GM23338 (cell line): ENCODE results near the gene NTNG1. TPM values are rescaled to one million over a fixed set of nuclear protein-coding genes. Genes with fewer than 3 reads are reported as not detected.

ENCODE experiments used
- ATAC-seq: fragments of 200-7000 bp; cut with Tn5 transposase; 3 replicates; pipeline ENCODE4 v1.9.1; 2020
- DNase-seq: peaks from one replicate; pipeline ENCODE4 v3.0.0-alpha.2; 2015; ENCODE audit warnings: low spot score
- H2AFZ ChIP-seq: fragments of 200-600 bp; sonication (generic); 2 replicates; pipeline ENCODE4 v1.8.0; 2016; ENCODE audit warnings: antibody characterized with exemption, mild to moderate bottlenecking, moderate library complexity
- H3F3A ChIP-seq: fragments of 200-600 bp; sonication (generic); replicated peaks from 2 replicates; pipeline ENCODE4 v1.8.0; 2017; ENCODE audit warnings: antibody characterized with exemption, mixed run types, low read depth
- H3K27ac ChIP-seq: fragments of 200-600 bp; sonication (generic); 2 replicates; pipeline ENCODE4 v1.6.1; 2016; ENCODE audit warnings: low read depth
- H3K27me3 ChIP-seq: fragments of 200-600 bp; sonication (generic); 2 replicates; pipeline ENCODE4 v1.8.0; 2016; ENCODE audit warnings: mild to moderate bottlenecking, mixed run types, moderate library complexity; ENCODE audit not compliant: insufficient read depth
- H3K36me3 ChIP-seq: fragments of 200-600 bp; sonication (generic); 2 replicates; pipeline ENCODE4 v1.8.0; 2016; ENCODE audit warnings: mild to moderate bottlenecking; ENCODE audit not compliant: insufficient read depth
- H3K4me1 ChIP-seq: fragments of 200-600 bp; sonication (generic); 2 replicates; pipeline ENCODE4 v1.8.0; 2016; ENCODE audit warnings: mild to moderate bottlenecking, moderate library complexity; ENCODE audit not compliant: insufficient read depth
- H3K4me2 ChIP-seq: fragments of 200-600 bp; sonication (generic); 2 replicates; pipeline ENCODE4 v1.7.1; 2017; ENCODE audit warnings: mixed run types
- H3K4me3 ChIP-seq: fragments of 200-600 bp; sonication (generic); 2 replicates; pipeline ENCODE4 v1.6.1; 2016; ENCODE audit warnings: mixed run types
- H3K79me2 ChIP-seq: fragments of 200-600 bp; sonication (generic); replicated peaks from 2 replicates; pipeline ENCODE4 v1.8.0; 2017; ENCODE audit warnings: mild to moderate bottlenecking; ENCODE audit not compliant: insufficient read depth
- H3K9me2 ChIP-seq: fragments of 200-600 bp; sonication (generic); 2 replicates; pipeline ENCODE4 v1.8.0; 2017; ENCODE audit not compliant: insufficient read depth
- H4K20me1 ChIP-seq: fragments of 200-600 bp; sonication (generic); replicated peaks from 2 replicates; pipeline ENCODE4 v1.8.0; 2017; ENCODE audit warnings: mild to moderate bottlenecking; ENCODE audit not compliant: insufficient read depth
- H3K27ac Mint-ChIP-seq: 2 replicates; pipeline ENCODE4 v1.8.0; 2020; ENCODE audit warnings: inconsistent platforms, mild to moderate bottlenecking, moderate library complexity, mixed read lengths
- H3K27me3 Mint-ChIP-seq: 3 replicates; pipeline ENCODE4 v1.8.0; 2022; ENCODE audit warnings: low read depth, mild to moderate bottlenecking, moderate library complexity, mixed read lengths, inconsistent platforms; ENCODE audit not compliant: insufficient read depth, poor library complexity
- H3K36me3 Mint-ChIP-seq: 3 replicates; pipeline ENCODE4 v1.8.0; 2021; ENCODE audit warnings: low read depth, mild to moderate bottlenecking, inconsistent platforms, moderate library complexity, mixed read lengths
- H3K4me1 Mint-ChIP-seq: 3 replicates; pipeline ENCODE4 v1.8.0; 2020; ENCODE audit warnings: mild to moderate bottlenecking, inconsistent platforms, mixed read lengths
- H3K4me3 Mint-ChIP-seq: 3 replicates; pipeline ENCODE4 v1.8.0; 2021; ENCODE audit warnings: moderate library complexity, mild to moderate bottlenecking, inconsistent platforms, mixed read lengths
- H3K9me3 Mint-ChIP-seq: 3 replicates; pipeline ENCODE4 v1.8.0; 2020; ENCODE audit warnings: moderate library complexity, mild to moderate bottlenecking, inconsistent platforms, mixed read lengths
- EZH2 ChIP-seq: fragments of 200-600 bp; sonication (generic); IDR thresholded peaks from one replicate; pipeline ENCODE4 v1.8.0; 2017; ENCODE audit warnings: antibody characterized with exemption, mild to moderate bottlenecking, low read depth; ENCODE audit not compliant: unreplicated experiment
- NANOG ChIP-seq: IDR thresholded peaks from 2 replicates; pipeline ENCODE4 v1.6.1; 2016; ENCODE audit warnings: antibody characterized with exemption, borderline replicate concordance
- POLR2AphosphoS5 ChIP-seq: IDR thresholded peaks from 2 replicates; pipeline ENCODE4 v1.6.1; 2016; ENCODE audit warnings: antibody characterized with exemption, low read depth
- STAT1 ChIP-seq: IDR thresholded peaks from one replicate; pipeline ENCODE4 v1.6.1; 2016; ENCODE audit warnings: antibody characterized with exemption; ENCODE audit not compliant: unreplicated experiment
- ZNF114 ChIP-seq: fragments of 250-450 bp; sonication (Bioruptor Pico); IDR thresholded peaks from 2 replicates; pipeline ENCODE4 v1.5.0; 2020; ENCODE audit warnings: mild to moderate bottlenecking, moderate library complexity
- ZNF331 ChIP-seq: fragments of 250-450 bp; sonication (Bioruptor Pico); IDR thresholded peaks from 2 replicates; pipeline ENCODE4 v1.5.0; 2020; ENCODE audit warnings: low read depth, mild to moderate bottlenecking, moderate library complexity
- polyA plus RNA-seq: library from polyadenylated mRNA; unstranded; fragments of >200 nt; fragmentation: Nextera tagmentation; extraction: Ambion mirVana; gene quantifications from 2 replicates; pipeline ENCODE4 v1.2.1, GENCODE V29; 2016
- total RNA-seq: library from RNA; depleted of rRNA; stranded (reverse); fragments of >200 nt; shearing (Covaris generic); gene quantifications from 2 replicates; pipeline ENCODE4 v1.2.3, GENCODE V29; 2014
- TF ChIP-seq, protein P1 (sequence below): fragments of 250-450 bp; sonication (Bioruptor Pico); IDR thresholded peaks from 2 replicates; pipeline ENCODE4 v1.5.0; 2020; ENCODE audit warnings: mild to moderate bottlenecking, moderate library complexity
- TF ChIP-seq, protein P2 (sequence below), 2 experiments: fragments of 200-600 bp in 1 of 2; sonication (generic) in 1 of 2; conservative IDR thresholded peaks; 2 replicates each; pipeline versions ENCODE4 v1.5.1 to v1.6.1; 2016 to 2017; ENCODE audit warnings: antibody characterized with exemption in 2 of 2, low read depth in 2 of 2, mild to moderate bottlenecking in 2 of 2, moderate library complexity in 1 of 2
- TF ChIP-seq, protein P3 (sequence below): IDR thresholded peaks from one replicate; pipeline ENCODE4 v1.6.1; 2018; ENCODE audit warnings: antibody characterized with exemption; ENCODE audit not compliant: unreplicated experiment

NTNG1 gene
- total and polyA plus RNA-seq, 2 experiments from 2014 or later: 7.2 to 10.3 TPM

DNA sequence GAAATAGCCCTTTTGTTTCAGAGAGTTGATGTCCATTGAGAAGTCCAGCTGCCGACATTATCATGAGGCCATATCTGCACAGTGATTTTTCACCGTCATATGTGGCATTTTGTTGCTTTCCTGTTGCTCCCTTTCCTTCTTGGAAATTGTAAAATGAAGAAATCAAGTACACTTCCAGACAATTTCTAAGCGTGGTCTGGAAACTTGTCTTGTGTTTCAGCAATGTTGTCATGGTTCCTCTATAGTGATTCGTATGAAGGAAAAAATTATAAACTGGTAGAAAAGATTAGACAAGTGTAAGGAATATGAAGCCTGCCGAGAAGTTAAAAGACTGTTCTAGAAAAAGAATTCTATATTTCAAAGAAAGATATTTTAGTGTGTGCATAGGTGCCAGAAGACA, 17.7 kb downstream of the NTNG1 start:
- Mint-ChIP-seq H3K9me3 (no peaks in the 10 kb centered on the region), H3K36me3 (no peaks in the 10 kb centered on the region), H3K4me3 (no peak overlapping the region), H3K27me3 (no peaks in the 10 kb centered on the region), H3K4me1 (no peaks in the 10 kb centered on the region), H3K27ac (no peak overlapping the region)
- Histone ChIP-seq H3K79me2 (no peaks in the 10 kb centered on the region), H3K9me2 (no peaks in the 10 kb centered on the region), H3K4me1 (no peaks in the 10 kb centered on the region), H3K27ac (no peak overlapping the region), H3K36me3 (no peaks in the 10 kb centered on the region), H3K27me3 (no peaks in the 10 kb centered on the region), H2AFZ (no peak overlapping the region), H4K20me1 (no peaks in the 10 kb centered on the region), H3K4me3 (no peak overlapping the region), H3K4me2 (no peak overlapping the region), H3F3A (no peaks in the 10 kb centered on the region)
- ATAC-seq (no peak), DNase-seq (no peak)
- TF ChIP-seq STAT1 (no peak), POLR2AphosphoS5 (no peak), ZNF114 (CRISPR knock-in tag) (no peak), NANOG (no peak), ZNF331 (no peak)
- TF ChIP-seq, protein P1, sequence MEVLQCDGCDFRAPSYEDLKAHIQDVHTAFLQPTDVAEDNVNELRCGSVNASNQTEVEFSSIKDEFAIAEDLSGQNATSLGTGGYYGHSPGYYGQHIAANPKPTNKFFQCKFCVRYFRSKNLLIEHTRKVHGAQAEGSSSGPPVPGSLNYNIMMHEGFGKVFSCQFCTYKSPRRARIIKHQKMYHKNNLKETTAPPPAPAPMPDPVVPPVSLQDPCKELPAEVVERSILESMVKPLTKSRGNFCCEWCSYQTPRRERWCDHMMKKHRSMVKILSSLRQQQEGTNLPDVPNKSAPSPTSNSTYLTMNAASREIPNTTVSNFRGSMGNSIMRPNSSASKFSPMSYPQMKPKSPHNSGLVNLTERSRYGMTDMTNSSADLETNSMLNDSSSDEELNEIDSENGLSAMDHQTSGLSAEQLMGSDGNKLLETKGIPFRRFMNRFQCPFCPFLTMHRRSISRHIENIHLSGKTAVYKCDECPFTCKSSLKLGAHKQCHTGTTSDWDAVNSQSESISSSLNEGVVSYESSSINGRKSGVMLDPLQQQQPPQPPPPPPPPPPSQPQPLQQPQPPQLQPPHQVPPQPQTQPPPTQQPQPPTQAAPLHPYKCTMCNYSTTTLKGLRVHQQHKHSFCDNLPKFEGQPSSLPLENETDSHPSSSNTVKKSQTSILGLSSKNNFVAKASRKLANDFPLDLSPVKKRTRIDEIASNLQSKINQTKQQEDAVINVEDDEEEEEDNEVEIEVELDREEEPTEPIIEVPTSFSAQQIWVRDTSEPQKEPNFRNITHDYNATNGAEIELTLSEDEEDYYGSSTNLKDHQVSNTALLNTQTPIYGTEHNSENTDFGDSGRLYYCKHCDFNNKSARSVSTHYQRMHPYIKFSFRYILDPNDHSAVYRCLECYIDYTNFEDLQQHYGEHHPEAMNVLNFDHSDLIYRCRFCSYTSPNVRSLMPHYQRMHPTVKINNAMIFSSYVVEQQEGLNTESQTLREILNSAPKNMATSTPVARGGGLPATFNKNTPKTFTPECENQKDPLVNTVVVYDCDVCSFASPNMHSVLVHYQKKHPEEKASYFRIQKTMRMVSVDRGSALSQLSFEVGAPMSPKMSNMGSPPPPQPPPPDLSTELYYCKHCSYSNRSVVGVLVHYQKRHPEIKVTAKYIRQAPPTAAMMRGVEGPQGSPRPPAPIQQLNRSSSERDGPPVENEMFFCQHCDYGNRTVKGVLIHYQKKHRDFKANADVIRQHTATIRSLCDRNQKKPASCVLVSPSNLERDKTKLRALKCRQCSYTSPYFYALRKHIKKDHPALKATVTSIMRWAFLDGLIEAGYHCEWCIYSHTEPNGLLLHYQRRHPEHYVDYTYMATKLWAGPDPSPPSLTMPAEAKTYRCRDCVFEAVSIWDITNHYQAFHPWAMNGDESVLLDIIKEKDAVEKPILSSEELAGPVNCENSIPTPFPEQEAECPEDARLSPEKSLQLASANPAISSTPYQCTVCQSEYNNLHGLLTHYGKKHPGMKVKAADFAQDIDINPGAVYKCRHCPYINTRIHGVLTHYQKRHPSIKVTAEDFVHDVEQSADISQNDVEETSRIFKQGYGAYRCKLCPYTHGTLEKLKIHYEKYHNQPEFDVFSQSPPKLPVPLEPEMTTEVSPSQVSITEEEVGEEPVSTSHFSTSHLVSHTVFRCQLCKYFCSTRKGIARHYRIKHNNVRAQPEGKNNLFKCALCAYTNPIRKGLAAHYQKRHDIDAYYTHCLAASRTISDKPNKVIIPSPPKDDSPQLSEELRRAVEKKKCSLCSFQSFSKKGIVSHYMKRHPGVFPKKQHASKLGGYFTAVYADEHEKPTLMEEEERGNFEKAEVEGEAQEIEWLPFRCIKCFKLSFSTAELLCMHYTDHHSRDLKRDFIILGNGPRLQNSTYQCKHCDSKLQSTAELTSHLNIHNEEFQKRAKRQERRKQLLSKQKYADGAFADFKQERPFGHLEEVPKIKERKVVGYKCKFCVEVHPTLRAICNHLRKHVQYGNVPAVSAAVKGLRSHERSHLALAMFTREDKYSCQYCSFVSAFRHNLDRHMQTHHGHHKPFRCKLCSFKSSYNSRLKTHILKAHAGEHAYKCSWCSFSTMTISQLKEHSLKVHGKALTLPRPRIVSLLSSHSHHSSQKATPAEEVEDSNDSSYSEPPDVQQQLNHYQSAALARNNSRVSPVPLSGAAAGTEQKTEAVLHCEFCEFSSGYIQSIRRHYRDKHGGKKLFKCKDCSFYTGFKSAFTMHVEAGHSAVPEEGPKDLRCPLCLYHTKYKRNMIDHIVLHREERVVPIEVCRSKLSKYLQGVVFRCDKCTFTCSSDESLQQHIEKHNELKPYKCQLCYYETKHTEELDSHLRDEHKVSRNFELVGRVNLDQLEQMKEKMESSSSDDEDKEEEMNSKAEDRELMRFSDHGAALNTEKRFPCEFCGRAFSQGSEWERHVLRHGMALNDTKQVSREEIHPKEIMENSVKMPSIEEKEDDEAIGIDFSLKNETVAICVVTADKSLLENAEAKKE (CRISPR knock-in tag): no peak

DNA sequence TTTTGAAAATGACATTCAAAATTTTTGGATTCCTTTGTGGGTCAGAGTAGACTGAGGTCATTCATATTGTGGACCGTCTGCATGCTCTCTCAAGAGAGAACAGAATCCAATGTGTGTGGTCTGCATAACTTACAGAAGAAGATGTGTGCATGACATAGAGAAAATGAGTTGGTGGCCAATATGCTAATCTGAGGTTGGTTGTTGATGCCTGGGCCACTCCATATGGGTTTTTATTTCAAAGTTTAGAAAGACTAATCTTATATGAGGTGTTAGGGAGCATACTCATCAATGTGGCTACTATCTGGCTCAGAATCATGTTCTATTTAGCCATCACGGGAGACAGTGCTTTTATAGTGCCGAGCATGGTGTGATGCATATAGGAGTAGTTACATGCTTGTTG, 18.2 kb downstream of the NTNG1 start:
- Histone ChIP-seq H3F3A (no peaks in the 10 kb centered on the region), H3K27ac (no peak overlapping the region), H3K79me2 (no peaks in the 10 kb centered on the region), H3K27me3 (no peaks in the 10 kb centered on the region), H3K4me2 (no peak overlapping the region), H3K4me1 (no peaks in the 10 kb centered on the region), H2AFZ (no peak overlapping the region), H3K4me3 (no peak overlapping the region), H3K9me2 (no peaks in the 10 kb centered on the region), H3K36me3 (no peaks in the 10 kb centered on the region), H4K20me1 (no peaks in the 10 kb centered on the region)
- Mint-ChIP-seq H3K27me3 (no peaks in the 10 kb centered on the region), H3K4me3 (no peak overlapping the region), H3K27ac (no peak overlapping the region), H3K36me3 (peaks cover 1% of the 10 kb centered on the region; the same call in 1 of the 3 replicates), H3K4me1 (no peaks in the 10 kb centered on the region), H3K9me3 (peaks cover 1% of the 10 kb centered on the region; the same call in 1 of the 3 replicates)
- no peak for ATAC-seq
- DNase-seq: no peak
- TF ChIP-seq EZH2 (no peak), STAT1 (no peak), NANOG (no peak)
- TF ChIP-seq, protein P2, sequence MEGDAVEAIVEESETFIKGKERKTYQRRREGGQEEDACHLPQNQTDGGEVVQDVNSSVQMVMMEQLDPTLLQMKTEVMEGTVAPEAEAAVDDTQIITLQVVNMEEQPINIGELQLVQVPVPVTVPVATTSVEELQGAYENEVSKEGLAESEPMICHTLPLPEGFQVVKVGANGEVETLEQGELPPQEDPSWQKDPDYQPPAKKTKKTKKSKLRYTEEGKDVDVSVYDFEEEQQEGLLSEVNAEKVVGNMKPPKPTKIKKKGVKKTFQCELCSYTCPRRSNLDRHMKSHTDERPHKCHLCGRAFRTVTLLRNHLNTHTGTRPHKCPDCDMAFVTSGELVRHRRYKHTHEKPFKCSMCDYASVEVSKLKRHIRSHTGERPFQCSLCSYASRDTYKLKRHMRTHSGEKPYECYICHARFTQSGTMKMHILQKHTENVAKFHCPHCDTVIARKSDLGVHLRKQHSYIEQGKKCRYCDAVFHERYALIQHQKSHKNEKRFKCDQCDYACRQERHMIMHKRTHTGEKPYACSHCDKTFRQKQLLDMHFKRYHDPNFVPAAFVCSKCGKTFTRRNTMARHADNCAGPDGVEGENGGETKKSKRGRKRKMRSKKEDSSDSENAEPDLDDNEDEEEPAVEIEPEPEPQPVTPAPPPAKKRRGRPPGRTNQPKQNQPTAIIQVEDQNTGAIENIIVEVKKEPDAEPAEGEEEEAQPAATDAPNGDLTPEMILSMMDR (conservative IDR thresholded peaks at IDR 0.05; ENCODE audit: low read depth in 2 of 2): no peak
- TF ChIP-seq, protein P3, sequence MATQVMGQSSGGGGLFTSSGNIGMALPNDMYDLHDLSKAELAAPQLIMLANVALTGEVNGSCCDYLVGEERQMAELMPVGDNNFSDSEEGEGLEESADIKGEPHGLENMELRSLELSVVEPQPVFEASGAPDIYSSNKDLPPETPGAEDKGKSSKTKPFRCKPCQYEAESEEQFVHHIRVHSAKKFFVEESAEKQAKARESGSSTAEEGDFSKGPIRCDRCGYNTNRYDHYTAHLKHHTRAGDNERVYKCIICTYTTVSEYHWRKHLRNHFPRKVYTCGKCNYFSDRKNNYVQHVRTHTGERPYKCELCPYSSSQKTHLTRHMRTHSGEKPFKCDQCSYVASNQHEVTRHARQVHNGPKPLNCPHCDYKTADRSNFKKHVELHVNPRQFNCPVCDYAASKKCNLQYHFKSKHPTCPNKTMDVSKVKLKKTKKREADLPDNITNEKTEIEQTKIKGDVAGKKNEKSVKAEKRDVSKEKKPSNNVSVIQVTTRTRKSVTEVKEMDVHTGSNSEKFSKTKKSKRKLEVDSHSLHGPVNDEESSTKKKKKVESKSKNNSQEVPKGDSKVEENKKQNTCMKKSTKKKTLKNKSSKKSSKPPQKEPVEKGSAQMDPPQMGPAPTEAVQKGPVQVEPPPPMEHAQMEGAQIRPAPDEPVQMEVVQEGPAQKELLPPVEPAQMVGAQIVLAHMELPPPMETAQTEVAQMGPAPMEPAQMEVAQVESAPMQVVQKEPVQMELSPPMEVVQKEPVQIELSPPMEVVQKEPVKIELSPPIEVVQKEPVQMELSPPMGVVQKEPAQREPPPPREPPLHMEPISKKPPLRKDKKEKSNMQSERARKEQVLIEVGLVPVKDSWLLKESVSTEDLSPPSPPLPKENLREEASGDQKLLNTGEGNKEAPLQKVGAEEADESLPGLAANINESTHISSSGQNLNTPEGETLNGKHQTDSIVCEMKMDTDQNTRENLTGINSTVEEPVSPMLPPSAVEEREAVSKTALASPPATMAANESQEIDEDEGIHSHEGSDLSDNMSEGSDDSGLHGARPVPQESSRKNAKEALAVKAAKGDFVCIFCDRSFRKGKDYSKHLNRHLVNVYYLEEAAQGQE: no peak
